Skeletal muscle tissue (tissue), 4 donors: ENCODE results near the gene KRCC1. TPM values are rescaled to one million over a fixed set of nuclear protein-coding genes. Genes with fewer than 3 reads are reported as not detected.
A peak's percentile ranks its signal among the peaks of the same experiment; 100 is the strongest.

Experiments used
- H3K27ac ChIP-seq: one replicate; pipeline ENCODE4 v1.7.0; 2013; ENCODE audit warnings: mild to moderate bottlenecking, low read depth, low read length, inconsistent platforms
- H3K27me3 ChIP-seq, 3 donors: one replicate each; pipeline ENCODE4 v1.7.0; 2013; ENCODE audit warnings: low read length in 3 of 3; ENCODE audit not compliant: control insufficient read depth in 3 of 3, insufficient read depth in 3 of 3
- H3K36me3 ChIP-seq, 3 donors: one replicate each; pipeline ENCODE4 v1.7.0; 2013; ENCODE audit warnings: low read length in 3 of 3; ENCODE audit not compliant: control insufficient read depth in 3 of 3, insufficient read depth in 3 of 3
- H3K4me1 ChIP-seq, 3 donors: one replicate each; pipeline ENCODE4 v1.7.0; 2013; ENCODE audit warnings: low read length in 3 of 3, mild to moderate bottlenecking in 3 of 3; ENCODE audit not compliant: control insufficient read depth in 3 of 3, insufficient read depth in 3 of 3
- H3K4me3 ChIP-seq, 3 donors: one replicate each; pipeline ENCODE4 v1.7.0; 2013; ENCODE audit warnings: low read length in 3 of 3
- H3K9ac ChIP-seq, 3 donors: one replicate each; pipeline ENCODE4 v1.7.0; 2013; ENCODE audit warnings: low read length in 3 of 3, mild to moderate bottlenecking in 3 of 3, moderate library complexity in 2 of 3, low read depth in 1 of 3
- H3K9me3 ChIP-seq, 3 donors: one replicate each; pipeline ENCODE4 v1.7.0; 2013; ENCODE audit warnings: low read length in 3 of 3; ENCODE audit not compliant: control insufficient read depth in 3 of 3
- total RNA-seq: library from RNA; depleted of rRNA; stranded (reverse); fragments of >200 nt; gene quantifications from one replicate; pipeline ENCODE4 v1.2.3, GENCODE V29; 2014
- donor health status: Osteomylitis.

KRCC1 gene
- total RNA-seq = 11.5 TPM

DNA sequence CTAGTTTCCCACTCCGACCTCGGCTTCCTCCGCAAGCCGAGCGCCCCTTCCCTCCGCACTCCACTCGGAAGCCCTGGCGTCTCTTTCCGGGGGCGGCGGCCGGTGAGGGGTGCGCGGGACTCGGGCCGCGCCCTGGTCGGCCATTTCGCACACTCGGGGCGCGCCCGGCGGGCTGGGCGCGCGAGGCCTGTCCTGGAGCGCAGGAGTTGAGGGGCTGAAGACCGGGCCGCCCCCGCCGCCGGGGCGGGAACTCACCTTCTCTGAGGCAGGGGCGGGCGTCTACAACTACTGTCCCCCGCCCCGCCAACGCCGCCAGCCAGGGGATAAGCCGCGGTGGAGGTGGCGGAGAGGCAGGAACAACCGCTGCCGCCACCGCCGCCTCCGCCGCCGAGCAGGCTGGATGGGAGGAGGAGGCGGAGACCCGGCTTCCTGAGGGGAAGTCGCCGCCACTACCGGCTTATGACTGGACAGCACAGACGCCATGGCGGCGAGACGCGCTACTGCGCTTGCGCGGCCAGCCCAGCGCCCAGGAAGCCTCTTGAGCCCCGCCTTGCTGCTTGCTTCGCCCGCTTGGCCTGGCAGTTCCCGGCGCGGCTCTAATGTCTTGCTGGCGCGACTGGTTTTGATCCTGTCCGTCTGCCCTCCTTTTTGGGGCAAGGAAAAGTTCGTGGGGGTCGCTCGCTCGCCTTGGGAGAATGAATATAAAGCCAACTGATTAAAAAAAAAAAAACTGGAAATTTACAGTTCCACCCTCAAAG, at the start of gene KRCC1:
TSS of gene KRCC1 (minus strand) at position 413 of the 758 bp plus-strand sequence. CDS start 27,220 bp downstream, outside the sequence.
- H3K27me3 ChIP-seq = no peaks in the 10 kb centered on the region
- no peaks in the 10 kb centered on the region for H3K9me3 ChIP-seq
- peak within 1 kb of the TSS; percentile 62 to 97 (median 75) for H3K4me3 ChIP-seq
- H3K9ac ChIP-seq = peak within 1 kb of the TSS; percentile 90 to 94 (median 94)
- H3K4me1 ChIP-seq = peaks cover 19 to 28% (median 27%) of the 10 kb centered on the region in 3 donors
- H3K36me3 ChIP-seq = no peaks in the 10 kb centered on the region
- peak within 1 kb of the TSS; percentile 94 for H3K27ac ChIP-seq

DNA sequence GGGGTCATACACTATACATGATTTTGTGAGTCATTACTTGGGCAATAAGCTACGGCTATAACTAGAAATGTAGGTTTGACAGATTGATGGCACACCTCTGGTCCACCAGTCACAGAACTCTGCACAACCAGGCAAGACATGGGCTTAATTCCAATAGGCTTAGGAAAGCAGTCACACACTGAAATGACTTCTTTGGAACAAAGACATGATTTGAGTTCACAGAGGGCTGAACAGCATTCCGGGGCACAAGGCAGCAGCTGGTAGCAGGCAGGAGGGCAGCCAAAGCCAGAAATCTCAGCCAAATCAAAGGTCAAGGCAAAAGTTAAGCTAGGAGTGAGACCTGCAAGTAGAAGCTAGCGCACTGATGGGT, 44.9 kb upstream of the KRCC1 start:
- H3K4me3 ChIP-seq = peak overlapping the region in 1 of 3 donors; percentile 27
- H3K27me3 ChIP-seq = no peaks in the 10 kb centered on the region
- peaks cover 28 to 45% (median 39%) of the 10 kb centered on the region in 3 donors for H3K36me3 ChIP-seq
- H3K9ac ChIP-seq = no peak overlapping the region
- peaks cover 11 to 21% (median 19%) of the 10 kb centered on the region in 3 donors for H3K4me1 ChIP-seq
- H3K9me3 ChIP-seq = no peaks in the 10 kb centered on the region
- peak overlapping the region; percentile 67 for H3K27ac ChIP-seq

DNA sequence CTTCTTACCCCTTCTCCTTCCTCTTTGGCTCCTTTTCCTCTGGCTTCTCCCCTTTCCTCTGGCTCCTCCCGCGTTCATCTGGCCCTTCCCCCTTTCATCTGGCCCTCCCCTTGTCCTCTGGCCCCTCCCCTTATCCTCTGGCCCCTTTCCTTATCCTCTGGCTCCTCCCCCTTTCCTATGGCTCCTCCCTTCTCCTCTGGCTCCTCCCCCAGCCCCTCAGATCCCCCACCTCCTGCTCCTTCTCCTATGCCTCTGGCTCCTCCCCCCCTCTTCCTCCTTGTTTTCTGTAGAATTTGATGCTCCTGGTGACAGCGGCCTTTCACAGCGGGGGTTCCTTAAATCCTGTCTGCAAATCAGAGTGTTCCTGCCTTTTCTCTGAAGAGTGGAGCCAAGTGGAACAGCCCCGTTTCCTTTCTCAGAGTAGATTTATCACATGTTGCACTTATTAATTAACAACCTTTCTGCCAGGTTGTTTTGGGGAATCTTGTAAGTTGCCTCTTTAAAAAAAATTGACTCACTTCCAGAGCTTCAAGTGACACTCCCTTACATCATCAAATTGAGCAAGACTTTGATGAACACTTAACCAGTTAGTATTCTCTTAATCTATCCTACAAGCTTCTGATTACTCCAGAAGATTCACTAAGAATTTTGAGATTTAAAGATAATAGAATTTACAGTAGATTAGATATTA, 44.4 kb upstream of the KRCC1 start:
- peak overlapping the region; percentile 67 for H3K27ac ChIP-seq
- peaks cover 11 to 21% (median 21%) of the 10 kb centered on the region in 3 donors for H3K4me1 ChIP-seq
- no peaks in the 10 kb centered on the region for H3K9me3 ChIP-seq
- H3K9ac ChIP-seq = no peak overlapping the region
- H3K36me3 ChIP-seq = peaks cover 30 to 50% (median 42%) of the 10 kb centered on the region in 3 donors
- H3K27me3 ChIP-seq = no peaks in the 10 kb centered on the region
- H3K4me3 ChIP-seq = no peak overlapping the region

DNA sequence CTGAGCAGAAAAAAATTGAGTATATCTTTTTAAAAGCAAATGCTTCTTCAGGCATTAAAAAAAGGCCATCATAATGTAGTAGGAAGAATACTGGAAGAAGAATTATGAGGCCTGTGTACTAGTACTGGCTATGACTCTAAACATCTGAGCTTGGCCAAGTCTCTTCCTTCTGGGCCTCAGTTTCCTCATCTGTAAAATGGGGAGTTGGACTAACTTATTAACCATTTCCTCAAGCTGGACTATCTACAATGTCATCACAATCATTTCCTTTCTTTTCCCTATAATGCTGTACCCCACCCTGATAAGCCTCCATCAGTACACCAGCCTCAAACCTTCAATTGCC, 42.9 kb upstream of the KRCC1 start:
- H3K27me3 ChIP-seq = no peaks in the 10 kb centered on the region
- H3K9me3 ChIP-seq = no peaks in the 10 kb centered on the region
- peaks cover 36 to 53% (median 45%) of the 10 kb centered on the region in 3 donors for H3K36me3 ChIP-seq
- no peak overlapping the region for H3K4me3 ChIP-seq
- H3K4me1 ChIP-seq = peaks cover 11 to 21% (median 21%) of the 10 kb centered on the region in 3 donors
- no peak overlapping the region for H3K27ac ChIP-seq
- no peak overlapping the region for H3K9ac ChIP-seq

DNA sequence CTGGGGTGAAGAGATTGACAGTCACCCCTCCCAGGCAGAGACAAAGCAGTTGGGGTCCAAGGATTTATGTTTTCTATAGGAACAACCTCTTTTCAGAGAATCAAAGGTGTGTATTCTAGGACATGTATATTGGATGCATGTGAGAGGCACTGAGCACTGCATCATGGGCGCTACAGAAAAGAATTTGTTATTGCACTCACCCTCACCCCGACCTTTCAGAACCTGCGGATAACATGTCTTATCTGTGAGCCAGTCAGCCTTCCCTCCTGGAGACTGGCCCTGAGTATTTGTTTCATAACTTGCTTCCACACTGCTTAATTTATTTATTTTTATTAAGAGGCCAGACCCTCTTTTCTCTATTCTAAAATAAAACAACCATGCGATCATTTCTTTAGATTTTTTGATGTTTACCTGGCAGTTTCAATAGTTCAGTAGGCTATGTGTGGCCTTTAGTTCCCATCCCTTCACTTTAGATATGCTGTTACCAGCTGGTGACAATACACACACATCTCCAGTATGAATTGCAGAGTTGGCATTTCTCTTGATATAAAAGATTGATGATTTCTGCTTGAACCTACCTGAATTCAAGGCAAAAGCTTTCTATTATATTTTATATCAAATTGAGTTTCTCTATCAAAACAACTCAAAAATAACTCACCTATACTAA, 42.4 kb upstream of the KRCC1 start:
- Histone ChIP-seq H3K9me3 (no peaks in the 10 kb centered on the region), H3K4me3 (no peak overlapping the region), H3K36me3 (peaks cover 39 to 58% (median 47%) of the 10 kb centered on the region in 3 donors), H3K9ac (no peak overlapping the region), H3K4me1 (peaks cover 11 to 21% (median 21%) of the 10 kb centered on the region in 3 donors), H3K27ac (no peak overlapping the region), H3K27me3 (no peaks in the 10 kb centered on the region)

DNA sequence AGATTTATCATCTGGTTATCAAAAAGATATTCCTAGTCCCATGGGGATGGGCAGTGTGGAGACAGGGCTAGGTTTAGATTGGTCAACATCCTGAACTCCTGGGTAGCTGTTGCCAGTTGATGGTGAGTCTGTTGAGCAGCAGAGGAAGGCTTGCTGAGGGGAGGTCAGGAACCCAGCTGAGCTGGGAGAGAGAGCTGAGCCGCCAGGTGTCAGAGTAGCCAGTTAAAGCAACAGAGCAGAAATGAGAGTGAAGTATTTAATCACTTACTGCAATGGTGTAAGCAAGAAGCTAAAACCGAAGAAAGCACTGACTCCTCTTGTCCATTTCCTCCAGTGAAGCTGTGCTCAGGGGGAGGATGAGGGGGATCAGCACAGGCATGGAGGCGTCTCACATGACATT, 41.6 kb upstream of the KRCC1 start:
- Histone ChIP-seq H3K27ac (no peak overlapping the region), H3K4me3 (no peak overlapping the region), H3K9me3 (no peaks in the 10 kb centered on the region), H3K4me1 (peaks cover 11 to 21% (median 21%) of the 10 kb centered on the region in 3 donors), H3K9ac (no peak overlapping the region), H3K36me3 (peaks cover 38 to 66% (median 47%) of the 10 kb centered on the region in 3 donors), H3K27me3 (no peaks in the 10 kb centered on the region)

DNA sequence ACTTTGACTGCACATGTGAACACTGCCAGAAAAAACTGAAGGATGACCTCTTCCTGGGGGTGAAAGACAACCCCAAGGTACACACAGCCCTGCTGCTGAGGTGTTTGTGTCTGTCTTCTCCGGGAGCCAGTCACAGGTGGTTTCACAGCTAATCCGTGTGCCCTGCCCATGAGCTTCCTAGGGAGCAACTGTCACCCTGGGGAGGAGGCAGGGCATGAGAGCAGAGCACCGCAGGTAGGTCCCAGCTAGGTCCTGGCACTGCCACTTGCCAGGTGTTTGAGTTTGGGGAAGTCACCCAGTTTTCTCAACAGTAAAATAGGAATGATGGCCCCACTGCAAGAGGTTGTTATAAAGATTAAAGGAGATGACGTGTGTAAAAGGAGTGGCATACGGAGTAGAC, 41.1 kb upstream of the KRCC1 start:
- H3K4me3 ChIP-seq = no peak overlapping the region
- H3K4me1 ChIP-seq = peaks cover 12 to 25% (median 24%) of the 10 kb centered on the region in 3 donors
- peak overlapping the region in 1 of 3 donors; percentile 17 for H3K9ac ChIP-seq
- peaks cover 42 to 68% (median 51%) of the 10 kb centered on the region in 3 donors for H3K36me3 ChIP-seq
- H3K9me3 ChIP-seq = no peaks in the 10 kb centered on the region
- no peaks in the 10 kb centered on the region for H3K27me3 ChIP-seq
- no peak overlapping the region for H3K27ac ChIP-seq

DNA sequence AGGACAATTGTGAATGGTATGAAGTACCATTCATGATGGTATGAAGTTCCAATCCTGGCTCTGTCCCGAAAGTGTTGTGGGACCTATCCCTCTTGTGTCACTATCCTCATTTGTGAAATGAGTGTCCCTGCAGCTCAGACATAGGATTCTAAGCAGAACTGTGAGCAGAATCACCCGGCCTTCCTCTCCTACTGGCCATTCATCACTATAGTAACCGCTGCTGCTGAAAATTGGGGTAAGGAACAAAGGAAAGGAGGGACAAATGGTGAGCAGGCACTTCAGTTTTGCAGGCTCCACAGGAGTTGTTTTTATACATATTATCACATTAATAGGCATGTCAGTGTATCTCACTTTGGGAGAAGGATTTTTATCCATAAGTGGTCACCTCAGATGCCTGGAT, 39.4 kb upstream of the KRCC1 start:
- H3K27me3 ChIP-seq = no peaks in the 10 kb centered on the region
- no peak overlapping the region for H3K27ac ChIP-seq
- no peaks in the 10 kb centered on the region for H3K9me3 ChIP-seq
- peaks cover 49 to 82% (median 55%) of the 10 kb centered on the region in 3 donors for H3K36me3 ChIP-seq
- no peak overlapping the region for H3K4me3 ChIP-seq
- no peak overlapping the region for H3K9ac ChIP-seq
- H3K4me1 ChIP-seq = peaks cover 4 to 16% (median 12%) of the 10 kb centered on the region in 3 donors

DNA sequence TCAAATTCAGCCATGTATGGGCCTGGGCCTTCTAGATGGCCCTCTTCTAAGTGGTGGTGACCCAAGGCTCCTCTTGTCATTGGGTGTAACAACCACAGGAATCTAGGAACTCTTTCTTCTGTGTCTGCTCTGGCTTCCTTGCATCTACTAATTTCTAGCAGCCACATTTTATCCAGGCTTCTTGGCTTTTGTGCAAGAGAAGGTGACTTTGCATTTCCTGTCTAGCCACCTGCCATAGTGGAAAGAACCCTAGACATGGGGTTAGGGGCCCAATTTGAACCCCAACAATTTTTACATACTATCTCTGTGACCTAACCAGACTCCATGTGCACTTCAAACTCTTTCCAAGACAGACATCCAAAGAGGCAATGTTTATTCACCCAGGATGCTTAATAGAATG, 37.2 kb upstream of the KRCC1 start:
- Histone ChIP-seq H3K27ac (no peak overlapping the region), H3K9ac (no peak overlapping the region), H3K4me3 (no peak overlapping the region), H3K27me3 (no peaks in the 10 kb centered on the region), H3K9me3 (no peaks in the 10 kb centered on the region), H3K36me3 (peaks cover 64 to 88% (median 66%) of the 10 kb centered on the region in 3 donors), H3K4me1 (peaks cover 2 to 14% (median 6%) of the 10 kb centered on the region in 3 donors)
